ENCODE results near the gene PPL. TPM values are rescaled to one million over a fixed set of nuclear protein-coding genes. Genes with fewer than 3 reads are reported as not detected.
A peak's percentile ranks its signal among the peaks of the same experiment; 100 is the strongest.

PPL gene
- total and polyA plus RNA-seq, 8 donors = 30.4 to 77.1 (median 37.2) TPM

GRCh38 chr16:4882633-4883285, 54.2 kb downstream of the PPL start:
- peaks cover 0 to 100% of the 10 kb centered on the region in 2 donors for H3K36me3 ChIP-seq
- intact Hi-C loops (cut with DNase I) = no loop called here
- DNase-seq (peak in 1 of 4 donors; percentile 68), ATAC-seq (peak; percentile 85)
- H3K9me3 ChIP-seq = no peaks in the 10 kb centered on the region
- no peak overlapping the region for H3K4me3 ChIP-seq
- peak overlapping the region in 1 of 2 donors; percentile 16 for H3K27ac ChIP-seq
- TF ChIP-seq CTCF (IDR thresholded peaks at IDR 0.05) = no peak
- H3K4me1 ChIP-seq = no peaks in the 10 kb centered on the region
- H3K27me3 ChIP-seq = no peaks in the 10 kb centered on the region

DNA sequence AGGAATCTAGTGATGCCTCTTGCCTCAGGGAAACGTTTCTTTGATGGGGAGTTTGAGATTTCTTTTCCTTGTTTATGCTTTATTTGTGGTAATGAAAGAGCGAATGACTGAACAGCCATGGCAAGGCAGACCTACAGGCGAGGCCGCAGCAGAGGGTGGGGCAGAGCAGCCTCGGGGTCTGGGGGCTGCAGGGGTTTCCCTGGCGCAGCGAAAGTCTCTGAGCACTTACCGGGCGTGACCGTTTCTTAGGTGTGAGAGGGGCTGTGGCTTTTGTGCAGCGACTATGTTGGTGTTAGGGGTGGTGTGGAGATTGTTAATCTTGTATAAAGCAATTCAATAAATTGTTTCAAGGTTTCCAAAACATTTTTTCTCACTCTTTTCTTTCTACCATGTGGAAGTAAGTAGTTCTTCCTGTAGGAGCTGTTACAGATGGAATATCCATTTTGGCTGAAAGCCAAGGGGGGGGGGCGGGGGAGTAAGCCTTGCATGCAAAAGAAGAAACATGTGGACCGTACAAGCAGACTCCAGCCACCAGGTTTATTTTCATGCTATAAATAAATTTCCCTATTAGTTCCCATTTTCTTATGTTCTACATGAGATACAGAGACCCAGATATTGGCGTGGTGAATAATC, 54.8 kb downstream of the PPL start:
- Histone ChIP-seq H3K36me3 (peaks cover 0 to 100% of the 10 kb centered on the region in 2 donors), H3K9me3 (no peaks in the 10 kb centered on the region), H3K4me3 (no peak overlapping the region), H3K27me3 (no peaks in the 10 kb centered on the region), H3K27ac (peak overlapping the region; percentile 16 to 27), H3K4me1 (no peaks in the 10 kb centered on the region)
- no peak for DNase-seq
- intact Hi-C loops (cut with DNase I) = no loop called here
- no peak for TF ChIP-seq CTCF (IDR thresholded peaks at IDR 0.05)
- ATAC-seq = peak; percentile 15

- no peak overlapping the region for H3K4me3 ChIP-seq
- no peaks in the 10 kb centered on the region for H3K27me3 ChIP-seq
- H3K27ac ChIP-seq = no peak overlapping the region
- H3K36me3 ChIP-seq = peaks cover 0 to 100% of the 10 kb centered on the region in 2 donors
- H3K4me1 ChIP-seq = no peaks in the 10 kb centered on the region
- DNase-seq = no peak
- H3K9me3 ChIP-seq = no peaks in the 10 kb centered on the region
- intact Hi-C loops (cut with DNase I) = no loop called here
- no peak for ATAC-seq
- TF ChIP-seq CTCF (IDR thresholded peaks at IDR 0.05) = no peak
Observed at GRCh38 chr16:4880006-4880580, 56.9 kb downstream of the PPL start.

DNA sequence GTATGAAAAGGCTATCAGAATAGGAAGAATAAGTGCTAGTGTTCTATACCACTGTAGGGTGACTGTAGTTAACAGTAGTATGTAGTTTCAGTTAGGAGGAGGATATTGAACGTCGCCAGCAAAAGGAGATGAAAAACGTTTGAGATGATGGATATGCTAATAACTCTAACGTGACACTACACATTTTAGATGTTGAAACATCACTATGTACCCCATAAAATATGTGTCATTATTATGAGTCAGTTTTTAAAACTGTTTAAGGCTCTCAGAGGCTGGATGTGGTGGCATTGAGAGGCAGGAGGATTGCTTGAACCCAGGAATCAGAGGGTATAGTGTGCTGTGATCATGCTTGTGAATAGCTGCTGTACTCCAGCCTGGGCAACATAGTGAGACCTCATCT, 57.9 kb downstream of the PPL start:
- no peak overlapping the region for H3K4me3 ChIP-seq
- DNase-seq = no peak
- peaks cover 0 to 100% of the 10 kb centered on the region in 2 donors for H3K36me3 ChIP-seq
- ATAC-seq = no peak
- H3K27me3 ChIP-seq = no peaks in the 10 kb centered on the region
- H3K9me3 ChIP-seq = no peaks in the 10 kb centered on the region
- no peak overlapping the region for H3K27ac ChIP-seq
- intact Hi-C loops (cut with DNase I) = no loop called here
- TF ChIP-seq CTCF (IDR thresholded peaks at IDR 0.05) = no peak
- no peaks in the 10 kb centered on the region for H3K4me1 ChIP-seq

DNA sequence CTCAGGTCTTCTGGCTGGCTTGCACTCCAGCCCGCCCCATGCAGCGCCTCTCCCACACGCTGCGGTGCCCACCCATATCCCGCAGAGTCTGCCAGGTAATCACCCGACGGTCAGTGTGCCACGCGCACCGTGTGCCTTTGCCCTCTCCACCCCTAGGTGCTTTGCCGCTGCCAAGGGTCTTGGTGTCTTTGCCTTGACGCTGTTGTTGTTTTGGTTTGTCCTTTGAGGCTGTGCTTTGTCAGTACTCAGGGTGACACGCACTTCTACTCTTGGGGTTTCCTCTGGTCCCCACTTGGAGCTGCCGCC, 59.6 kb downstream of the PPL start:
- no peak for TF ChIP-seq CTCF (IDR thresholded peaks at IDR 0.05)
- DNase-seq = no peak
- Histone ChIP-seq H3K27ac (no peak overlapping the region), H3K9me3 (no peaks in the 10 kb centered on the region), H3K4me3 (no peak overlapping the region), H3K36me3 (peaks cover 0 to 100% of the 10 kb centered on the region in 2 donors), H3K27me3 (no peaks in the 10 kb centered on the region), H3K4me1 (no peaks in the 10 kb centered on the region)
- ATAC-seq = no peak
- intact Hi-C loops (cut with DNase I) = no loop called here

Measured in left lung (tissue), 10 donors.